GM10266 (cell line): Measurements from ENCODE around the gene COL4A1.

Experiments used
- DNase-seq: peaks from one replicate; pipeline ENCODE4 v3.0.0; 2012; ENCODE audit errors: extremely low spot score
- TF ChIP-seq, protein P1 (sequence below): IDR thresholded peaks from 2 replicates; pipeline ENCODE4 v1.5.1; 2012; ENCODE audit warnings: mild to moderate bottlenecking, low read depth; ENCODE audit not compliant: control insufficient read depth, insufficient read depth; ENCODE audit errors: missing control alignments

Gene COL4A1

DNA sequence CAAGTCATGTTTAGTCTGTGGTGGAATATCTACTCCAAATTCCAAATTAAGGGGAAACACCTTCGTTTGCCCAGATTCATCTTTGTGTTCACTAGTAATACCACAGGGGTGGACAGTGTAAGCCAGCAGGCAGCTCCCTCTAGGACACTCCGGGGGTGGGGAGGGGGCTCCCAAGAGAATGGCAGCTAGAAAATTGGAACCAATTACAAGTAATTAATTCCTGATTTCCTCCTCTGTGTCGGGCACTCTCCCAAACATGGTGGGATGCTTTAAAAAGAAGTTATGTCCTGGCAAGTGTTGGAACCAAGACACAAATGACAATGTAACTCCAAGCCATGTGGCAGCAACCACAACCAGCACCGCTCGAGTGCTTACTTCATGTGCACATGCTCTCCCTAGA is 5.9 kb downstream of the COL4A1 start:
- DNase-seq: no peak
- TF ChIP-seq, protein P1, sequence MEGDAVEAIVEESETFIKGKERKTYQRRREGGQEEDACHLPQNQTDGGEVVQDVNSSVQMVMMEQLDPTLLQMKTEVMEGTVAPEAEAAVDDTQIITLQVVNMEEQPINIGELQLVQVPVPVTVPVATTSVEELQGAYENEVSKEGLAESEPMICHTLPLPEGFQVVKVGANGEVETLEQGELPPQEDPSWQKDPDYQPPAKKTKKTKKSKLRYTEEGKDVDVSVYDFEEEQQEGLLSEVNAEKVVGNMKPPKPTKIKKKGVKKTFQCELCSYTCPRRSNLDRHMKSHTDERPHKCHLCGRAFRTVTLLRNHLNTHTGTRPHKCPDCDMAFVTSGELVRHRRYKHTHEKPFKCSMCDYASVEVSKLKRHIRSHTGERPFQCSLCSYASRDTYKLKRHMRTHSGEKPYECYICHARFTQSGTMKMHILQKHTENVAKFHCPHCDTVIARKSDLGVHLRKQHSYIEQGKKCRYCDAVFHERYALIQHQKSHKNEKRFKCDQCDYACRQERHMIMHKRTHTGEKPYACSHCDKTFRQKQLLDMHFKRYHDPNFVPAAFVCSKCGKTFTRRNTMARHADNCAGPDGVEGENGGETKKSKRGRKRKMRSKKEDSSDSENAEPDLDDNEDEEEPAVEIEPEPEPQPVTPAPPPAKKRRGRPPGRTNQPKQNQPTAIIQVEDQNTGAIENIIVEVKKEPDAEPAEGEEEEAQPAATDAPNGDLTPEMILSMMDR: no peak

DNA sequence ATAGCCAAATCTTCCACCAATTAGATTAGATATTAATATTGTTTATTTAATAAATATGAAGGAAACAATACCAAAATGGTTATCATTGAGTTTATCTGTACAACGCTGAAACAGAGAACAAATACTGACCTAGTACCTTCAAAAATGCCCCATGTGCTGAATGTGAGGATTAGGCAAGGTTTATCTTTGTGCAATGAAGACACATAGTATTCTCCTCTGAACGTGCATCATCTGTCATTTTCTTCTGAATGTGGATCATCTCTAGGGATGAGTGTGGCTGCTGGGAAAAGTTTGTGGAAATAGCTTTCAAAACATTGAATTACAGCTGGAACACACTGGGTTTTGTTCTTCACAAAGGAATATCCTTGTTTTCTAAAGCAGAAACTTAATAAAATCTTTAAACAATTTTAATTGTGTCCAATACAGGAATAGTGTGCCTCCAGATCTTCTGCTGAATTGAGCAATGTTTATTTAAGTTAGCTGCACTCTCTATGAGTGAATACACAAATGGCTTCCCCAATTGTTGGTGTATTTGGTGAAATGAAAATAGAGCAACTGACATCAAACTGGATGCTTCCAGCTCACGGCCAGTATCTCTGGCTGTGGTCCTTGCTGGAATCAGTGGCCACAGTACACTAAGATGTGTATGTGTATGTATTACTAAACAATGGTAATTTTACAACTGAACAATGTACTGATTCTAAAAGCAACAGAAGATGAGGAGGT is 6.7 kb downstream of the COL4A1 start:
- TF ChIP-seq, protein P1: no peak
- DNase-seq: no peak

DNA sequence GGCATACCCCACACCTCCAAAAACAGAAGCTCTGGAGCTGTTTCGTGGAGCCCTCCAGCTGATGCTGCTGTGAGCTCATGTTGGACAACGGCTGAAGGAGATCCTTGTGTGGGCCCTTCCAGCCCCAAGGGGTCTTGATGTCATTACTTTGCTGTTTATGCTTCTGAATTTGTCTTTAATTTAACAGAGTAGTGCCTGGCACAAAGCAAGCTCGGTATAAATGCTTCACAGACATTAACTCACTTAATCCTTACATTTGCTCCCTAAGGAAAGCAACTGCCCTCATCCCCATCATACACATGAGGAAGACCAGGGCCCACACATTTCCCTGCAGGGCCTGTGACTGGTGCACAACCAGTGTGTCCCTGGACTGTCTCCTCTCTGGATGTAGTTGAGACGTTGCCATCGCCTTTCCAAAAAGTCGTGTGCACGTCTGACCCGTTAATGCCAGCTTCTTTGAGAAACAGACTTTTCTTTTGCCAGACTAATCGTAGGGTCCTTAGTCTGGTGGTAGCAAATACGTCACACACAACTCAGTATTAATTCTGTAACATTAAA is 7.6 kb downstream of the COL4A1 start:
- TF ChIP-seq, protein P1: no peak
- no peak for DNase-seq

DNA sequence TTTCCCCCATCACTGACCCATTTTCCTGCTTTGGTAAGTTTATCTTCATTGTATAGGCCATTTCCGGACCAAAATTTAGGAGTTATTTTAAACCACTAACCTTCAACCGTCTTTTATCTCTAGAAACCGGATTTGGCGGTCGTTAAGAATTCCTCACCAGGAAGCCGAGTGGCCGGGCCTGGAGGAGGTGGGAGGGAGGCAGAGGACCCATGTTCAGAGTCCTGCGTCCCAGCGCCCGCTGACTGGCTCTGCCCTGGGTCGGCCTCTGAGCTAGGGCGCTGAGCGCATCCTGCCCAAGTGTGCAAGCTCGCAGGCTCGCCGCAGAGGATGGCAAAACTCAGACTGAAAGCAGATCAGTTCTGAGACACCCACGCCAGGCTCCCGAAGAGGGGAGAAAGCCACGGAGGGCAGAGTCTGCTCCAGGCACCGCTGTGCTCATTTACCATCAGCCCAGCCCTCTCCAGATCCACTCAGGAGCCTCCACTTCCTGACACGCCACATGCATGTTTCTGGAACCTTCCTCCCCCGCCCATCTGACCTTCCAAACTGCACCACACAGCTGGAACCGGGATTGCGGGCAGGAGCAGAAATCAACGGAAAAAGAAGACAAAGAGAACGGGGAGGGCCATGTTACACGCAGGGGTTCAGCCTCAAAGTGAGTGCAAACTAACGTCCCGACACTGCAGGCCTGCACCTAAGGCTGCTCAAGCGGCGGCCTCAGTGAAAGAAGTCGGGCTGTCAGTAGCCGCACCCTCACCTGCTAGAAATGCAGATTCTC is 8.3 kb downstream of the COL4A1 start:
- DNase-seq: no peak
- TF ChIP-seq, protein P1: no peak

DNA sequence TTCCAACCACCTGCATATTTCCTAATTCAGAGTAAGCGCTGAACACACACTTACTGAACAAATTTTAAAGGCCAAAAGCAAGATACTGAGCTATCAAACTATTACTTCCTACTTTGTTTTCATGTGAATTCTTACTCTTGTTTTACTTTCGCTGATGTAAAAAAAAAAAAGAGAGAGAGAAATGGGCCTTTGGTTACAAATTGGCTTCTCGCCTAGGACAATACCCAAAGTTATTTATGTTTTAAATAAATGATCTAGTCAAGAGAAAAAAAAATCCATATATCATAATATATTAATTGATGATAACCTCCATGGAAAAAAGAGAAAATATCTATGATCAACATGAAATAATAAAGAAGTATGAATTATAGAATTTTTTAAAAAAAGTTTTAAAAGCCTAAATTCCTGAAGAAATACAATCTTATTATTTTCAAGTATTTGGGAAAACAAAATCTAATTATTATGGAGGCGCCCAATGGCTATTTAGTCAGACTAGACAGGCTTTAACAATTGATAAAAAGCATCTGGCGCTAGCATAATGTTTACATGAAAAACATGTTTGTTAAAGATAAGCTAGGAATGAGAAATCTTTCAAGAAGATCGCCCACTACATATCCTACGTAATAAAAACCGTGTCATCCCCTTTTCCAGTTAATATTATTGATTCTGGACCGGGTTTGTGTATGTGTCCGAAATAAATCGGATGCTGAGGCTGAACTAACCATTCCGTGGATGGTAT is 9.0 kb downstream of the COL4A1 start:
- DNase-seq: no peak
- TF ChIP-seq, protein P1: no peak

DNA sequence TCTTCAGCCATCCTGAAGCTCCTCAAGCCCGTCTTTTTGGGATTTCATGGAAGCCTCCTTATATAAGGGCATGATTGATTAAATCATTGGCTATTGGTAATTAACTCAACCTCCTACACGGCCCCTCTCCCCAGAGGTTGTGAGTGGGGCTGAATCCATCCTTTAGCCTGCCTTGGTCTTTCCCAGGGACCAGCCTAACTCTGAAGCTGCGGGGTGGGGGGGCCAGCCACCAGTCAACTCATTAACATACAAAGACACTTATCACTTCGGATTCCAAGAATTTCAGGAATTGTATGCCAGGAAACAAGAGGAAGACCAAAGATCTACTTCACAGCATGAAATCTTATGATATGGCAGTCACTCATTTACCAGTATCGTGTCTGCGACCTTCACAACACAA is 9.9 kb downstream of the COL4A1 start:
- TF ChIP-seq, protein P1: no peak
- no peak for DNase-seq
